SH-SY5Y (cell line): ENCODE measurements around the gene ADAD1.

ENCODE experiments used
- GATA2 ChIP-seq: IDR thresholded peaks from 2 replicates; pipeline ENCODE4 v1.6.1; 2011; ENCODE audit warnings: mild to moderate bottlenecking, low read depth, low read length
- GATA3 ChIP-seq: IDR thresholded peaks from 2 replicates; pipeline ENCODE4 v1.6.1; 2011; ENCODE audit warnings: low read depth, mild to moderate bottlenecking, low read length, moderate library complexity

The ADAD1 gene

GRCh38 chr4:122403861-122404260 is 25.1 kb downstream of the ADAD1 start:
- TF ChIP-seq GATA3 (no peak), GATA2 (no peak)

- TF ChIP-seq GATA3 = no peak
- TF ChIP-seq GATA2 = no peak
Observed at GRCh38 chr4:122412547-122412946, 33.7 kb downstream of the ADAD1 start.

- TF ChIP-seq GATA2 (no peak), GATA3 (no peak)
Observed at GRCh38 chr4:122423246-122423645, 44.4 kb downstream of the ADAD1 start.

- TF ChIP-seq GATA2 = no peak
- no peak for TF ChIP-seq GATA3
Observed at GRCh38 chr4:122431351-122431750, 52.5 kb downstream of the ADAD1 start.

GRCh38 chr4:122434285-122434684 is 55.5 kb downstream of the ADAD1 start:
- TF ChIP-seq GATA2 (no peak), GATA3 (no peak)

- TF ChIP-seq GATA2 (no peak), GATA3 (no peak)
Observed at GRCh38 chr4:122450847-122451246, 72.0 kb downstream of the ADAD1 start.

GRCh38 chr4:122453384-122453995 is 74.7 kb downstream of the ADAD1 start:
- TF ChIP-seq GATA3 (no peak), GATA2 (no peak)

GRCh38 chr4:122456231-122457116 is 77.7 kb downstream of the ADAD1 start, which contains the start of gene IL2:
Gene IL2, minus strand, starts transcription at chr4:122456725. Its CDS starts 285 bp downstream, at chr4:122456440.
- no peak for TF ChIP-seq GATA2
- TF ChIP-seq GATA3 = no peak

- no peak for TF ChIP-seq GATA2
- no peak for TF ChIP-seq GATA3
Observed at GRCh38 chr4:122458625-122459024, 79.8 kb downstream of the ADAD1 start.

GRCh38 chr4:122469457-122469856 is 90.6 kb downstream of the ADAD1 start:
- TF ChIP-seq GATA3 (no peak), GATA2 (no peak)

- TF ChIP-seq GATA2 (no peak), GATA3 (no peak)
Observed at GRCh38 chr4:122475233-122475632, 96.4 kb downstream of the ADAD1 start.

- TF ChIP-seq GATA3 (no peak), GATA2 (no peak)
Observed at GRCh38 chr4:122476126-122476525, 97.3 kb downstream of the ADAD1 start.

GRCh38 chr4:122476745-122477144 is 97.9 kb downstream of the ADAD1 start:
- TF ChIP-seq GATA2 (no peak), GATA3 (no peak)
